GM12801 (cell line): ENCODE data around the gene HOXD11.

ENCODE experiments used
- CTCF ChIP-seq: IDR thresholded peaks from one replicate; pipeline ENCODE4 v1.5.1; 2011; ENCODE audit warnings: control low read depth; ENCODE audit not compliant: insufficient read length; ENCODE audit errors: extremely low read depth

HOXD11 gene

DNA sequence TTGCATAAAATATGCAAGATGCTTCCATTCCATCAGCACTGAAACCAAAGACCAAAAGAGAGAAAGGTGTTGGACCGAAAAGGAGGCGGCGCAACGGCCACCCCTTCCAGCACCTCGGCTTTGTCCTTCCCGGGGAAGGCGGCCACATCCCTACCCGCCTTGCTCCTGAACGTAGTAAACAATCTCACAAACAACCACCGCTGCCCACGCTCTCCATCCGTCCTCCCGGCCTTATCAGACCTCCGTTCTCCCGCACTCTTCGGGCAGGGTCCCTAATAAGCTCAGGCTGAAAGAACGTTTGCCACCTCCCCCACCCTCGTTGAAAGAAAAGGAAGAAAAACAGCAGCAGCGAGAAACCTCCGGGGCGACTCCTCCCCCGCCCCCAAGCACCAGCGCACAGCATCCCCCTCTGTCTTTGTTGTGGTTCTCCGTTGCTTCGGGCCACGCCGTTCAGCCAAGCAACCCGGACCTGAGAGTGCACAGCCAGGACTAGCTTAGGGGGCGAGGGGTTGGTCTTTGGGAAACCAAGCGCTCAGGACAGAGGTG is 27.7 kb upstream of the HOXD11 start:
- no peak for TF ChIP-seq CTCF

DNA sequence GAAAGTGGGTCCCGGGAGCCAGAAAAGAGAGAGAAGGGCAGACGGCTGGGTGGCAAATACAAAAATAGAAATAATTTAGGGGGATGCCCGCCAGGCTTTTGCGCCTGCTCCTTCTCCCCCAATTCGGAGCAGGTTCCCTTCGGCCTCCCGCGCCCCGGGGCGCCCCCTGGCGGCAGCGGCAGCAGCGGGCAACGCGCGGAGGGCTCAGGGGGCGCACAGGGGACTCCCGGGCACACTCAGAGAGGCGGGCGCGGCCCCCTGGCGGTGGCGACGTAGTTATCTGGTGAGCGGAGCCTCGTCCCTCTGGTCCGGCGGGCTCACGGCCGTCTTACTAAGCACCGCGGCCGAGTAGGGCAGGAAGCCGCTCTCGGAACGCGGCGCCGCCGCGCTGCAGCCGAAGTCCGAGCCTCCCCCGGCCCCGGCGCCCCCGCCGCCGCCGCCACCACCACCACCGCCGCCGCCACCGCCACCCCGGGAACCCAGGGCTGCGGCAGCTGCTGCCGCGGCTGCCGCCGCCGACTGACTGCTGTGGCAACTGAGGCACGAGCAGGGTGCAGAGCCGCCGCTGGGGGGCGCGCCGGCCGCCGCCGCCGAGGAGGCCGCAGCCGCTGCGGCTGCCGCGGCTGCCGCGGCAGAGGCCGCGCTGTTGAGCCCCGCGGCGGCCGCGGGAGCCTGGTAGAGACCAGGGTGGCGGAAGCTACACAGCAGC is 27.1 kb upstream of the HOXD11 start:
- TF ChIP-seq CTCF = no peak

GRCh38 chr2:176080540-176081375 is 26.3 kb upstream of the HOXD11 start:
- no peak for TF ChIP-seq CTCF

GRCh38 chr2:176081376-176081836 is 25.7 kb upstream of the HOXD11 start:
- no peak for TF ChIP-seq CTCF

GRCh38 chr2:176081837-176082524 is 25.1 kb upstream of the HOXD11 start:
- TF ChIP-seq CTCF = no peak

GRCh38 chr2:176082525-176082823 is 24.6 kb upstream of the HOXD11 start:
- no peak for TF ChIP-seq CTCF
